Measurements from ENCODE around the gene GPC3.
"Not testable (repeated sequence)": the region's sequence is repeated elsewhere in the genome, so short reads cannot be mapped to it uniquely, and the experiment has no call there.

Gene GPC3

DNA sequence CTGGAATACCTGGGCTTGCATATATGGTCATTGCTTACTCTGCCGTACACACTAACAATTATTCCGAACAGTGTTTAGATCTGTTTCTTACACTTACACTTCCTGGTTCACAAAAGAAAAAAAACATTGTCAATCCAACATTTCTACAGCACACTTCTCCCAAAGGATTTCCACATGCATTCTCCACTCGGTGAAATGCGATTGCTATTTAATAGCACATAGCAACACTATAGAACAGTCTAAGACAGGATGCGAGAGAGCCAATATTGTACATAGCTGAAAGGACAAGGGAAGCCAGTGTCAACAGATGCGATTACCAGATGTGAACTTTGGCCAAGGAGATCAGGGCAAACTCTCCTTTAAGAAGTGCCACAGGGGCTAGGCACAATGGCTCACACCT lies 349.4 kb downstream of the GPC3 start:
- DNase-seq (ENCODE audit: extremely low read depth, low read depth): no peak
- TF ChIP-seq, protein P1, sequence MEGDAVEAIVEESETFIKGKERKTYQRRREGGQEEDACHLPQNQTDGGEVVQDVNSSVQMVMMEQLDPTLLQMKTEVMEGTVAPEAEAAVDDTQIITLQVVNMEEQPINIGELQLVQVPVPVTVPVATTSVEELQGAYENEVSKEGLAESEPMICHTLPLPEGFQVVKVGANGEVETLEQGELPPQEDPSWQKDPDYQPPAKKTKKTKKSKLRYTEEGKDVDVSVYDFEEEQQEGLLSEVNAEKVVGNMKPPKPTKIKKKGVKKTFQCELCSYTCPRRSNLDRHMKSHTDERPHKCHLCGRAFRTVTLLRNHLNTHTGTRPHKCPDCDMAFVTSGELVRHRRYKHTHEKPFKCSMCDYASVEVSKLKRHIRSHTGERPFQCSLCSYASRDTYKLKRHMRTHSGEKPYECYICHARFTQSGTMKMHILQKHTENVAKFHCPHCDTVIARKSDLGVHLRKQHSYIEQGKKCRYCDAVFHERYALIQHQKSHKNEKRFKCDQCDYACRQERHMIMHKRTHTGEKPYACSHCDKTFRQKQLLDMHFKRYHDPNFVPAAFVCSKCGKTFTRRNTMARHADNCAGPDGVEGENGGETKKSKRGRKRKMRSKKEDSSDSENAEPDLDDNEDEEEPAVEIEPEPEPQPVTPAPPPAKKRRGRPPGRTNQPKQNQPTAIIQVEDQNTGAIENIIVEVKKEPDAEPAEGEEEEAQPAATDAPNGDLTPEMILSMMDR (IDR thresholded peaks at IDR 0.05; ENCODE audit: low read depth, low read length): no peak

GRCh38 chrX:133634416-133634815 lies 351.0 kb downstream of the GPC3 start:
- TF ChIP-seq, protein P1 (IDR thresholded peaks at IDR 0.05; ENCODE audit: low read depth, low read length): no peak
- DNase-seq (ENCODE audit: extremely low read depth, low read depth): no peak

DNA sequence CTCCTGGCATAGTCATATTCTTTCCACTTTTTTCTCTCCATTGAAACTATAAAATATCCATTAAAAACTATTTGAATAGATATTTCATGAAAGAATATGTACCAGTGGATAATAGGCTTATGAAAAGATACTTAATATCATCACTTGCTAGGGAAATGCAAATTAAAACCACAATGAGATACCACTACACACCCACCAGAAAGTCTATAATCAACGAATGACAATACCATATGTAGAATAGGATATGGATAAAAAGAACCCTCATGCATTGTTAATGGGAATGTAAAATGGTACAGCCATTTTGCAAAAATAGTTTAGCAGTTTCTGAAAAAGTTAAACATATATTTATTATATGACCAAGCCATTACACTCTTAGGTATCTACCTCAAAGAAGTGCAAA lies 351.4 kb downstream of the GPC3 start:
- DNase-seq (ENCODE audit: extremely low read depth, low read depth): no peak
- TF ChIP-seq, protein P1 (IDR thresholded peaks at IDR 0.05; ENCODE audit: low read depth, low read length): no peak

- DNase-seq (ENCODE audit: extremely low read depth, low read depth): no peak
- TF ChIP-seq, protein P1 (IDR thresholded peaks at IDR 0.05; ENCODE audit: low read depth, low read length): no peak
Observed at GRCh38 chrX:133633162-133633561, 352.2 kb downstream of the GPC3 start.

- no peak for DNase-seq (ENCODE audit: extremely low read depth, low read depth)
- TF ChIP-seq, protein P1 (IDR thresholded peaks at IDR 0.05; ENCODE audit: low read depth, low read length): no peak
Observed at GRCh38 chrX:133630362-133630761, 355.0 kb downstream of the GPC3 start.

- DNase-seq (ENCODE audit: extremely low read depth, low read depth): no peak
- TF ChIP-seq, protein P1 (IDR thresholded peaks at IDR 0.05; ENCODE audit: low read depth, low read length): no peak
Observed at GRCh38 chrX:133627673-133628072, 357.7 kb downstream of the GPC3 start.

DNA sequence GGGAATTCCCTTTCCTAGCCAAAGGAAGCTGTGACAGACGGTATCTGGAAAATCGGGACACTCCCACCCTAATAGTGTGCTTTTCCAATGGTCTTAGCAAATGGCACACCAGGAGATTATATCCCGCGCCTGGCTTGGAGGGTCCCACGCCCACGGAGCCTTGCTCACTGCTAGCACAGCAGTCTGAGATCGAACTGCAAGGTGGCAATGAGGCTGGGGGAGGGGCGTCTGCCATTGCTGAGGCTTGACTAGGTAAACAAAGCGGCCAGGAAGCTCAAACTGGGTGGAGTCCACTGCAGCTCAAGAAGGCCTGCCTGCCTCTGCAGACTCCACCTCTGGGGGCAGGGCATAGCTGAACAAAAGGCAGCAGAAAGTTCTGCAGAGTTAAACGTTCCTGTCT lies 364.0 kb downstream of the GPC3 start:
- not testable (repeated sequence) for DNase-seq (ENCODE audit: extremely low read depth, low read depth)

DNA sequence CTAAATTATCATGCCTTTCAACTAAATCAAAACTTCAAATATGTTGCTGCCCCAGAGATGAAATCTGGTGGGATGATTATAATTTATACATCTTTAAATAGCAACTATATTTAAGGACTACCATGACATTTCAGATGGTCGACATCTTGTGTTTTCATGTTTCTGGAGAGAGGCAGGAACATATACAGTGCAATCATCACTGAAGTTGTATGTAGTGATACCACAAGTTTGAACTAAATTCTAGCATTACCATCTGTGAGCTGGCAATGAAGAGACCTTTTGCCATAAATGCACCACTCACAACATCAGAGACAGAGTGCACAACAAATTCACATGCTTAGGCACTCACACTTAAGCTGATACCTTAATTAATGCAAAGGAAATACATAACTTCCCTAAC lies 373.7 kb downstream of the GPC3 start:
- TF ChIP-seq, protein P1 (IDR thresholded peaks at IDR 0.05; ENCODE audit: low read depth, low read length): no peak
- DNase-seq (ENCODE audit: extremely low read depth, low read depth): no peak

All from AG09319 (cell line).